H1 (cell line): ENCODE results near the gene CNOT10. TPM values are rescaled to one million over a fixed set of nuclear protein-coding genes. Genes with fewer than 3 reads are reported as not detected.

Experiments
- polyA plus RNA-seq, 7 experiments: library from polyadenylated mRNA; depleted of rRNA in 3 of 7; stranded (reverse) in 5 of 7; unstranded in 2 of 7; fragments of >200 nt in 5 of 7; fragments of 200-250 nt in 2 of 7; gene quantifications; 1 replicate in 5 of 7; 2 replicates in 1 of 7; 4 replicates in 1 of 7; pipeline versions ENCODE4 v1.2.1 to v1.2.3, GENCODE V29; 2011 to 2013; ENCODE audit warnings: missing spikeins in 2 of 7, mixed read lengths in 2 of 7
- total RNA-seq: library from RNA; stranded (reverse); fragmentation: NEBNext Ultra II Directional; extraction: Animal tissue kit (Norgen Biotek cat#: 25700); gene quantifications from 2 replicates; pipeline ENCODE4 v1.2.1, GENCODE V29; 2021

CNOT10 gene
- total and polyA plus RNA-seq, 2 of the 8 experiments (the other 6 are each of a cell fraction or from before 2014, with no cell fraction given) = 39.9 to 55.9 TPM

Other genes starting within 250 kb of the CNOT10 start
- 46.8 and 51.5 TPM in 2 replicates for gene CMTM6, start 182.3 kb upstream of the CNOT10 start, total RNA-seq
- gene CMTM6, start 182.3 kb upstream of the CNOT10 start, polyA plus RNA-seq (2011; rRNA removed) = 14.0 and 24.0 TPM in 2 replicates
- gene DYNC1LI1, start 114.3 kb upstream of the CNOT10 start, total RNA-seq = 44.2 and 45.1 TPM in 2 replicates
- gene DYNC1LI1, start 114.3 kb upstream of the CNOT10 start, polyA plus RNA-seq (2011; rRNA removed) = 13.2 and 13.6 TPM in 2 replicates
- gene TRIM71, start 132.8 kb downstream of the CNOT10 start, total RNA-seq = 293 and 296 TPM in 2 replicates
- gene TRIM71, start 132.8 kb downstream of the CNOT10 start, polyA plus RNA-seq (2011; rRNA removed) = 53.7 and 69.5 TPM in 2 replicates